ENCODE results near the gene FBXL7. TPM values are rescaled to one million over a fixed set of nuclear protein-coding genes. Genes with fewer than 3 reads are reported as not detected.

Gene FBXL7
- total and polyA plus RNA-seq, 2 experiments from 2014 or later = 4.5 to 15.2 TPM

- Histone ChIP-seq H2AFZ (no peak overlapping the region), H3K9me2 (ENCODE audit: insufficient read depth) (peaks cover 5% of the 10 kb centered on the region; the same call in 1 of the 2 replicates), H3K27ac (ENCODE audit: low read depth) (no peak overlapping the region), H3K4me1 (ENCODE audit: insufficient read depth) (peaks cover 55% of the 10 kb centered on the region), H3K27me3 (ENCODE audit: insufficient read depth) (no peaks in the 10 kb centered on the region), H3K36me3 (ENCODE audit: insufficient read depth) (no peaks in the 10 kb centered on the region), H3K4me3 (no peak overlapping the region), H4K20me1 (replicated peaks; ENCODE audit: insufficient read depth) (no peaks in the 10 kb centered on the region), H3K4me2 (no peak overlapping the region), H3K79me2 (replicated peaks; ENCODE audit: insufficient read depth) (peaks cover 29% of the 10 kb centered on the region), H3F3A (replicated peaks; ENCODE audit: low read depth) (peaks cover 3% of the 10 kb centered on the region; the same call in 1 of the 2 replicates)
- Mint-ChIP-seq H3K36me3 (ENCODE audit: low read depth) (peaks cover 18% of the 10 kb centered on the region), H3K4me3 (no peak overlapping the region), H3K27ac (no peak overlapping the region), H3K9me3 (peaks cover 12% of the 10 kb centered on the region), H3K27me3 (ENCODE audit: insufficient read depth, low read depth, poor library complexity) (peaks cover 2% of the 10 kb centered on the region), H3K4me1 (peaks cover 69% of the 10 kb centered on the region)
- ATAC-seq = no peak
- TF ChIP-seq POLR2AphosphoS5 (IDR thresholded peaks at IDR 0.05; ENCODE audit: low read depth) (no peak), ZNF331 (CRISPR knock-in tag; IDR thresholded peaks at IDR 0.05; ENCODE audit: low read depth) (no peak), EZH2 (IDR thresholded peaks at IDR 0.05; ENCODE audit: low read depth, unreplicated experiment) (no peak), ZNF114 (CRISPR knock-in tag; IDR thresholded peaks at IDR 0.05) (no peak), CREB1 (CRISPR knock-in tag; IDR thresholded peaks at IDR 0.05; ENCODE audit: low read depth) (no peak), NANOG (IDR thresholded peaks at IDR 0.05; ENCODE audit: borderline replicate concordance) (no peak), CTCF (conservative IDR thresholded peaks at IDR 0.05; ENCODE audit: low read depth in 2 of 2) (no peak), ZNF462 (CRISPR knock-in tag; IDR thresholded peaks at IDR 0.05) (no peak), EZH2phosphoT487 (IDR thresholded peaks at IDR 0.05; ENCODE audit: unreplicated experiment) (no peak), STAT1 (IDR thresholded peaks at IDR 0.05; ENCODE audit: unreplicated experiment) (no peak), JUNB (IDR thresholded peaks at IDR 0.05; ENCODE audit: unreplicated experiment) (no peak), REST (IDR thresholded peaks at IDR 0.05; ENCODE audit: unreplicated experiment) (no peak)
- TF ChIP-seq, protein P1, sequence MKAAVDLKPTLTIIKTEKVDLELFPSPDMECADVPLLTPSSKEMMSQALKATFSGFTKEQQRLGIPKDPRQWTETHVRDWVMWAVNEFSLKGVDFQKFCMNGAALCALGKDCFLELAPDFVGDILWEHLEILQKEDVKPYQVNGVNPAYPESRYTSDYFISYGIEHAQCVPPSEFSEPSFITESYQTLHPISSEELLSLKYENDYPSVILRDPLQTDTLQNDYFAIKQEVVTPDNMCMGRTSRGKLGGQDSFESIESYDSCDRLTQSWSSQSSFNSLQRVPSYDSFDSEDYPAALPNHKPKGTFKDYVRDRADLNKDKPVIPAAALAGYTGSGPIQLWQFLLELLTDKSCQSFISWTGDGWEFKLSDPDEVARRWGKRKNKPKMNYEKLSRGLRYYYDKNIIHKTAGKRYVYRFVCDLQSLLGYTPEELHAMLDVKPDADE (IDR thresholded peaks at IDR 0.05) = no peak
- DNase-seq (ENCODE audit: low spot score) = no peak
Measured at GRCh38 chr5:15547261-15547839, 47.4 kb downstream of the FBXL7 start.
